ENCODE data around the gene GNPTAB.

GNPTAB gene

GRCh38 chr12:101855976-101856375 is 25.2 kb upstream of the GNPTAB start:
- peaks cover 44 to 49% of the 10 kb centered on the region in 2 experiments for H3K4me1 ChIP-seq (ENCODE audit: control insufficient read depth in 1 of 2, insufficient read depth in 1 of 2, low read depth in 1 of 2, low read length in 1 of 2)
- no peaks in the 10 kb centered on the region for H3K27me3 ChIP-seq
- no peaks in the 10 kb centered on the region for H3K9me3 ChIP-seq
- H3K36me3 ChIP-seq: no peaks in the 10 kb centered on the region
- H3K4me3 ChIP-seq (ENCODE audit: low read depth in 1 of 2, low read length in 1 of 2): no peak overlapping the region
- no peak for TF ChIP-seq CTCF (IDR thresholded peaks at IDR 0.05)
- H3K27ac ChIP-seq: peak overlapping the region; percentile 81

GRCh38 chr12:101855364-101855884 is 24.7 kb upstream of the GNPTAB start:
- Histone ChIP-seq H3K9me3 (no peaks in the 10 kb centered on the region), H3K4me3 (ENCODE audit: low read depth in 1 of 2, low read length in 1 of 2) (no peak overlapping the region), H3K36me3 (no peaks in the 10 kb centered on the region), H3K4me1 (ENCODE audit: control insufficient read depth in 1 of 2, insufficient read depth in 1 of 2, low read depth in 1 of 2, low read length in 1 of 2) (peaks cover 50 to 55% of the 10 kb centered on the region in 2 experiments), H3K27ac (peak overlapping the region; percentile 81), H3K27me3 (no peaks in the 10 kb centered on the region)
- TF ChIP-seq CTCF (IDR thresholded peaks at IDR 0.05): no peak

- Histone ChIP-seq H3K4me3 (ENCODE audit: low read depth in 1 of 2, low read length in 1 of 2) (no peak overlapping the region), H3K4me1 (ENCODE audit: control insufficient read depth in 1 of 2, insufficient read depth in 1 of 2, low read depth in 1 of 2, low read length in 1 of 2) (peaks cover 57 to 61% of the 10 kb centered on the region in 2 experiments), H3K27ac (peak overlapping the region; percentile 81), H3K27me3 (no peaks in the 10 kb centered on the region), H3K9me3 (no peaks in the 10 kb centered on the region), H3K36me3 (no peaks in the 10 kb centered on the region)
- TF ChIP-seq CTCF (IDR thresholded peaks at IDR 0.05): no peak
Observed at GRCh38 chr12:101854747-101855146, 24.0 kb upstream of the GNPTAB start.

GRCh38 chr12:101852998-101853397 is 22.2 kb upstream of the GNPTAB start:
- H3K4me1 ChIP-seq (ENCODE audit: control insufficient read depth in 1 of 2, insufficient read depth in 1 of 2, low read depth in 1 of 2, low read length in 1 of 2): peaks cover 56 to 60% of the 10 kb centered on the region in 2 experiments
- no peaks in the 10 kb centered on the region for H3K9me3 ChIP-seq
- H3K4me3 ChIP-seq (ENCODE audit: low read depth in 1 of 2, low read length in 1 of 2): no peak overlapping the region
- H3K27me3 ChIP-seq: no peaks in the 10 kb centered on the region
- TF ChIP-seq CTCF (IDR thresholded peaks at IDR 0.05): no peak
- no peaks in the 10 kb centered on the region for H3K36me3 ChIP-seq
- H3K27ac ChIP-seq: no peak overlapping the region

- no peak for TF ChIP-seq CTCF (IDR thresholded peaks at IDR 0.05)
- Histone ChIP-seq H3K27me3 (no peaks in the 10 kb centered on the region), H3K27ac (peak overlapping the region; percentile 71), H3K9me3 (no peaks in the 10 kb centered on the region), H3K36me3 (no peaks in the 10 kb centered on the region), H3K4me1 (ENCODE audit: control insufficient read depth in 1 of 2, insufficient read depth in 1 of 2, low read depth in 1 of 2, low read length in 1 of 2) (peaks cover 28 to 32% of the 10 kb centered on the region in 2 experiments), H3K4me3 (ENCODE audit: low read depth in 1 of 2, low read length in 1 of 2) (no peak overlapping the region)
Observed at GRCh38 chr12:101850199-101850598, 19.4 kb upstream of the GNPTAB start.

Measured in neutrophil (primary cell).